GM12878 (cell line): ENCODE measurements around the gene ROBO4. TPM values are rescaled to one million over a fixed set of nuclear protein-coding genes. Genes with fewer than 3 reads are reported as not detected.

ENCODE experiments used
- ATAC-seq: fragments of 200-7000 bp; cut with Tn5 transposase; 3 replicates; pipeline ENCODE4 v1.9.1; 2020; ENCODE audit warnings: mild to moderate bottlenecking, moderate library complexity
- BruUV-seq: library from RNA; stranded (reverse); fragments of 400-500 nt; replicated peaks from 2 replicates; lab custom pipeline; 2021; lab: Mats Ljungman, UMichigan
- CTCF ChIA-PET: fragments of 300-600 bp; sonication (Branson Sonifier 250); formaldehyde crosslinking; extraction: SDS; loops from one replicate; lab custom pipeline; 2021; ENCODE audit warnings: inconsistent platforms; lab: Yijun Ruan, JAX
- POLR2A ChIA-PET: fragments of 350-600 bp; formaldehyde crosslinking; extraction: SDS; loops from one replicate; lab custom pipeline; 2021; ENCODE audit warnings: inconsistent platforms; lab: Charles Lee
- RAD21 ChIA-PET: fragments of 300-600 bp; sonication (Branson Sonifier 250); formaldehyde crosslinking; loops from one replicate; lab custom pipeline; 2023; ENCODE audit warnings: antibody characterized with exemption; ENCODE audit not compliant: unreplicated experiment; lab: Charles Lee
- SMC1A ChIA-PET: fragments of 300-600 bp; sonication (Branson Sonifier 250); formaldehyde crosslinking; loops from one replicate; lab custom pipeline; 2023; ENCODE audit not compliant: unreplicated experiment, uncharacterized antibody; lab: Charles Lee
- DNase-seq: peaks from one replicate; pipeline ENCODE4 v3.0.0-alpha.2; 2011; ENCODE audit warnings: low read depth, low spot score
- FAIRE-seq: peaks from 3 replicates; lab custom pipeline; 2011; peaks lifted over from hg19 to GRCh38; lab: Jason Lieb, UNC
- H2AFZ ChIP-seq: 2 replicates; pipeline ENCODE4 v1.6.0; 2011; ENCODE audit warnings: low read depth, low read length, control low read depth; ENCODE audit not compliant: control insufficient read depth
- H3K27ac ChIP-seq: 2 replicates; pipeline ENCODE4 v1.5.1; 2011; ENCODE audit warnings: control low read depth; ENCODE audit not compliant: control insufficient read depth, insufficient read depth
- H3K27me3 ChIP-seq, 2 experiments: replicated peaks in 1 of 2; 2 replicates each; pipeline versions ENCODE4 v1.6.0 to v1.6.1; 2011; ENCODE audit warnings: low read length in 1 of 2; ENCODE audit not compliant: control insufficient read depth in 2 of 2, insufficient read depth in 2 of 2
- H3K36me3 ChIP-seq, 2 experiments: 2 replicates each; pipeline ENCODE4 v1.5.1; 2011; ENCODE audit warnings: low read length in 1 of 2; ENCODE audit not compliant: control insufficient read depth in 2 of 2, insufficient read depth in 2 of 2
- H3K4me1 ChIP-seq: 2 replicates; pipeline ENCODE4 v1.6.1; 2011; ENCODE audit warnings: mild to moderate bottlenecking, low read length, moderate library complexity, mixed read lengths; ENCODE audit not compliant: control insufficient read depth, insufficient read depth
- H3K4me2 ChIP-seq: 2 replicates; pipeline ENCODE4 v1.6.0; 2011; ENCODE audit warnings: control low read depth; ENCODE audit not compliant: control insufficient read depth, insufficient read depth
- H3K4me3 ChIP-seq: fragments of 200-600 bp; sonication (generic); 2 replicates; pipeline ENCODE4 v1.5.1; 2016
- H3K79me2 ChIP-seq: 2 replicates; pipeline ENCODE4 v1.6.0; 2011; ENCODE audit warnings: low read length; ENCODE audit not compliant: control insufficient read depth, insufficient read depth
- H3K9ac ChIP-seq: 2 replicates; pipeline ENCODE4 v1.8.0; 2011; ENCODE audit warnings: low read length, control low read depth, mixed read lengths; ENCODE audit not compliant: control insufficient read depth, insufficient read depth
- H3K9me3 ChIP-seq: replicated peaks from 3 replicates; pipeline ENCODE4 v1.5.1; 2011; ENCODE audit warnings: mild to moderate bottlenecking, low read length; ENCODE audit not compliant: control insufficient read depth, insufficient read depth
- H4K20me1 ChIP-seq: 2 replicates; pipeline ENCODE4 v1.6.0; 2011; ENCODE audit not compliant: control insufficient read depth, insufficient read depth
- CREM ChIP-seq: IDR thresholded peaks from 2 replicates; pipeline ENCODE4 v1.6.1; 2014; ENCODE audit warnings: antibody characterized with exemption, low read depth
- EGR1 ChIP-seq, 2 experiments: IDR thresholded peaks; 1 replicate in 1 of 2; 2 replicates in 1 of 2; pipeline ENCODE4 v1.6.1; 2011 to 2012; ENCODE audit warnings: low read depth in 2 of 2, low read length in 2 of 2, borderline replicate concordance in 1 of 2, mild to moderate bottlenecking in 1 of 2, moderate library complexity in 1 of 2
- JUNB ChIP-seq: IDR thresholded peaks from 2 replicates; pipeline ENCODE4 v1.6.1; 2016; ENCODE audit warnings: antibody characterized with exemption, mild to moderate bottlenecking
- KLF5 ChIP-seq: fragments of 450-650 bp; IDR thresholded peaks from 2 replicates; pipeline ENCODE4 v1.6.1; 2014; ENCODE audit warnings: mild to moderate bottlenecking; ENCODE audit not compliant: partially characterized antibody
- MXI1 ChIP-seq: fragments of 150-350 bp; IDR thresholded peaks from 2 replicates; pipeline ENCODE4 v1.6.1; 2011; ENCODE audit warnings: low read depth, mild to moderate bottlenecking, inconsistent platforms, low read length, improper control_type of control experiment
- POLR2AphosphoS5 ChIP-seq: IDR thresholded peaks from 2 replicates; pipeline ENCODE4 v1.6.1; 2011; ENCODE audit warnings: mild to moderate bottlenecking, low read length, inconsistent platforms
- RAD51 ChIP-seq: fragments of 450-650 bp; IDR thresholded peaks from 2 replicates; pipeline ENCODE4 v1.6.1; 2016; ENCODE audit warnings: moderate library complexity, mild to moderate bottlenecking, inconsistent platforms
- SMC3 ChIP-seq: IDR thresholded peaks from 2 replicates; pipeline ENCODE4 v1.6.1; 2011; ENCODE audit warnings: low read length, improper control_type of control experiment, borderline replicate concordance
- WGBS: methylation state at CpG from one replicate; pipeline ENCODE4 v1.1.6; 2016; ENCODE audit warnings: low lambda C conversion rate; ENCODE audit not compliant: insufficient replicate concordance, insufficient coverage; ENCODE audit errors: missing lambda C conversion rate; 5-methylcytosine and 5-hydroxymethylcytosine counted together
- in situ Hi-C: fragments of 300-500 bp; cut with MboI; formaldehyde crosslinking; loops from 9 replicates; pipeline ENCODE4 v1.14.3; 2018; ENCODE audit warnings: mixed read lengths
- intact Hi-C: fragments of 100-400 bp; cut with micrococcal nuclease; formaldehyde crosslinking; loops from one replicate; pipeline ENCODE4 v1.14.2; 2022; ENCODE audit not compliant: unreplicated experiment
- polyA plus RNA-seq, 11 experiments: library from polyadenylated mRNA; depleted of rRNA in 4 of 11; unstranded in 6 of 11; stranded (reverse) in 5 of 11; fragments of >200 nt; fragmentation: Nextera tagmentation in 4 of 11; fragmentation: Illumina TruSeq in 1 of 11; extraction: Ambion mirVana in 4 of 11; extraction: Trizol in 1 of 11; gene quantifications; 1 replicate in 1 of 11; 2 replicates in 10 of 11; pipeline versions ENCODE4 v1.2.1 to v1.2.3, GENCODE V29; 2011 to 2016; ENCODE audit warnings: inconsistent platforms in 2 of 11, missing spikeins in 2 of 11, low read depth in 1 of 11
- total RNA-seq, 4 experiments: library from RNA; depleted of rRNA in 3 of 4; stranded (reverse); fragments of >200 nt in 3 of 4; fragmentation: Illumina TruSeq in 1 of 4; extraction: Trizol in 1 of 4; gene quantifications; 2 replicates each; pipeline versions ENCODE4 v1.2.1 to v1.2.3, GENCODE V29; 2013 to 2021
- TF ChIP-seq, protein P1 (sequence below): fragments of 450-650 bp; formaldehyde crosslinking; IDR thresholded peaks from 2 replicates; pipeline ENCODE4 v1.4.0; 2022; ENCODE audit warnings: mild to moderate bottlenecking, moderate library complexity
- TF ChIP-seq, protein P2 (sequence below): fragments of 450-650 bp; IDR thresholded peaks from 2 replicates; pipeline ENCODE4 v1.6.1; 2016; ENCODE audit warnings: mild to moderate bottlenecking
- TF ChIP-seq, protein P3 (sequence below): IDR thresholded peaks from 2 replicates; pipeline ENCODE4 v1.6.1; 2011; ENCODE audit warnings: borderline replicate concordance, low read depth, mild to moderate bottlenecking, moderate library complexity, low read length; ENCODE audit not compliant: insufficient read depth, poor library complexity, severe bottlenecking
- TF ChIP-seq, protein P4 (sequence below): fragments of 450-650 bp; IDR thresholded peaks from 2 replicates; pipeline ENCODE4 v1.6.1; 2017; ENCODE audit warnings: mild to moderate bottlenecking, low read depth, inconsistent platforms; ENCODE audit not compliant: poor library complexity, severe bottlenecking
- TF ChIP-seq, protein P5 (sequence below): fragments of 450-650 bp; IDR thresholded peaks from 2 replicates; pipeline ENCODE4 v1.6.1; 2017; ENCODE audit warnings: mild to moderate bottlenecking

The ROBO4 gene
- total and polyA plus RNA-seq, 10 of the 15 experiments (the other 5 are each of a cell fraction or from before 2014, with no cell fraction given) = not detected

DNA sequence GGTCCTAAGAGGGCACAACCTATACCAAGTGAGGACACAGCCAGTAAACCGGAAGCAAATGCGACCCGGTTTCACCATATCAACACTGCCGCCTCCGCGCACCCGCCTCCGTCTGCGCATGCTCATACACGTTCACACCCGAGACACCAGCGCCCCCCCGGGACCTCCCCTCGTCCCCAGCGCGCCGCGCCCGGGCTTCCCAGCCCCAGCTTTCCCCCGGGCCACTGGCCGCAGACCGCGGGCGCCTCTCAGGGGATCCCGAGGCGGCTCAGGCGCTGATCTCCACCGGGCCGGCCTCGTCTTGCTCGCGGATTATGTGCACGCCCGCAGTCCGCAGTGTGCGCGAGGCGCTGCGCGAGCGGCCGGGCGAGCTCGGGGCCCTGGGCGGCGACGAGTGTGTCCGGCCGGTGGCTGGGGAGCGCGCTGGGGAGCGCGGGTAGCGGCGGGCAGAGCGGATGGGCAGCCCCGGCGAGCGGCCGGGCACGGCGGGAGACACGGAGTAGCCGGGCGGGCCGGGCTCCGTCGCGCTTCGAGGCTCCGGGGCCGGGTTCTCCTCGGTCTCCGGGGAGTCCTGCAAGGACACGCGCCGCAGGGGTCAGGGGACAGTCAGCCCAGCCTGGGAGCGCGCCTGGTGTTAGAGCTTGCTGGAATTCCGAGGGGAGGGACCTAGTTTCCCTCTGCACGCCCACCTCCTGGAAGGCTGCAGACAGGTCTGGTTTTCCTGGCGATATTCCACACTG is 23.4 kb upstream of the ROBO4 start:
- Histone ChIP-seq H3K4me3 (no peak overlapping the region), H3K36me3 (no peaks in the 10 kb centered on the region), H3K27me3 (peaks cover 0 to 2% of the 10 kb centered on the region in 2 experiments; a peak in 1 of 4 replicates), H3K9ac (no peak overlapping the region), H2AFZ (no peak overlapping the region), H3K27ac (no peak overlapping the region), H3K4me1 (no peaks in the 10 kb centered on the region), H3K4me2 (no peak overlapping the region), H3K79me2 (no peaks in the 10 kb centered on the region), H4K20me1 (no peaks in the 10 kb centered on the region), H3K9me3 (no peaks in the 10 kb centered on the region)
- CTCF ChIA-PET = no interaction called here
- SMC1A ChIA-PET = interaction anchor here (0.6 kb wide), 1 partner anchor 153 kb away, joined by 3 read pairs; no protein-coding TSS in a partner anchor
- RAD21 ChIA-PET = no interaction called here
- ATAC-seq (no peak), DNase-seq (no peak), FAIRE-seq (no peak)
- BruUV-seq = no TSS peak
- POLR2A ChIA-PET = no interaction called here
- in situ Hi-C loops = no loop called here
- intact Hi-C loops = no loop called here
- 32% methylated on average over 59 of the region's 82 CpGs for WGBS
- TF ChIP-seq KLF5 (no peak), MXI1 (no peak), JUNB (no peak), POLR2AphosphoS5 (no peak), RAD51 (no peak), SMC3 (no peak), EGR1 (IDR thresholded peaks at IDR 0.05; ENCODE audit: borderline replicate concordance in 1 of 2, low read depth in 2 of 2, low read length in 2 of 2) (no peak), CREM (no peak)
- TF ChIP-seq, protein P1, sequence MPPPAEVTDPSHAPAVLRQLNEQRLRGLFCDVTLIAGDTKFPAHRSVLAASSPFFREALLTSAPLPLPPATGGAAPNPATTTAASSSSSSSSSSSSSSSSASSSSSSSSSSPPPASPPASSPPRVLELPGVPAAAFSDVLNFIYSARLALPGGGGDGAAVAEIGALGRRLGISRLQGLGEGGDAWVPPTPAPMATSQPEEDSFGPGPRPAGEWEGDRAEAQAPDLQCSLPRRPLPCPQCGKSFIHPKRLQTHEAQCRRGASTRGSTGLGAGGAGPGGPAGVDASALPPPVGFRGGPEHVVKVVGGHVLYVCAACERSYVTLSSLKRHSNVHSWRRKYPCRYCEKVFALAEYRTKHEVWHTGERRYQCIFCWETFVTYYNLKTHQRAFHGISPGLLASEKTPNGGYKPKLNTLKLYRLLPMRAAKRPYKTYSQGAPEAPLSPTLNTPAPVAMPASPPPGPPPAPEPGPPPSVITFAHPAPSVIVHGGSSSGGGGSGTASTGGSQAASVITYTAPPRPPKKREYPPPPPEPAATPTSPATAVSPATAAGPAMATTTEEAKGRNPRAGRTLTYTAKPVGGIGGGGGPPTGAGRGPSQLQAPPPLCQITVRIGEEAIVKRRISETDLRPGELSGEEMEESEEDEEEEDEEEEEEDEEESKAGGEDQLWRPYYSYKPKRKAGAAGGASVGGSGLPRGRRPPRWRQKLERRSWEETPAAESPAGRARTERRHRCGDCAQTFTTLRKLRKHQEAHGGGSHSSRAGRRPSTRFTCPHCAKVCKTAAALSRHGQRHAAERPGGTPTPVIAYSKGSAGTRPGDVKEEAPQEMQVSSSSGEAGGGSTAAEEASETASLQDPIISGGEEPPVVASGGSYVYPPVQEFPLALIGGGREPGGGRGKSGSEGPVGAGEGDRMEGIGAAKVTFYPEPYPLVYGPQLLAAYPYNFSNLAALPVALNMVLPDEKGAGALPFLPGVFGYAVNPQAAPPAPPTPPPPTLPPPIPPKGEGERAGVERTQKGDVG = no peak
- TF ChIP-seq, protein P2, sequence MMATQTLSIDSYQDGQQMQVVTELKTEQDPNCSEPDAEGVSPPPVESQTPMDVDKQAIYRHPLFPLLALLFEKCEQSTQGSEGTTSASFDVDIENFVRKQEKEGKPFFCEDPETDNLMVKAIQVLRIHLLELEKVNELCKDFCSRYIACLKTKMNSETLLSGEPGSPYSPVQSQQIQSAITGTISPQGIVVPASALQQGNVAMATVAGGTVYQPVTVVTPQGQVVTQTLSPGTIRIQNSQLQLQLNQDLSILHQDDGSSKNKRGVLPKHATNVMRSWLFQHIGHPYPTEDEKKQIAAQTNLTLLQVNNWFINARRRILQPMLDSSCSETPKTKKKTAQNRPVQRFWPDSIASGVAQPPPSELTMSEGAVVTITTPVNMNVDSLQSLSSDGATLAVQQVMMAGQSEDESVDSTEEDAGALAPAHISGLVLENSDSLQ = no peak
- TF ChIP-seq, protein P3, sequence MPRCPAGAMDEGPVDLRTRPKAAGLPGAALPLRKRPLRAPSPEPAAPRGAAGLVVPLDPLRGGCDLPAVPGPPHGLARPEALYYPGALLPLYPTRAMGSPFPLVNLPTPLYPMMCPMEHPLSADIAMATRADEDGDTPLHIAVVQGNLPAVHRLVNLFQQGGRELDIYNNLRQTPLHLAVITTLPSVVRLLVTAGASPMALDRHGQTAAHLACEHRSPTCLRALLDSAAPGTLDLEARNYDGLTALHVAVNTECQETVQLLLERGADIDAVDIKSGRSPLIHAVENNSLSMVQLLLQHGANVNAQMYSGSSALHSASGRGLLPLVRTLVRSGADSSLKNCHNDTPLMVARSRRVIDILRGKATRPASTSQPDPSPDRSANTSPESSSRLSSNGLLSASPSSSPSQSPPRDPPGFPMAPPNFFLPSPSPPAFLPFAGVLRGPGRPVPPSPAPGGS = no peak
- TF ChIP-seq, protein P4, sequence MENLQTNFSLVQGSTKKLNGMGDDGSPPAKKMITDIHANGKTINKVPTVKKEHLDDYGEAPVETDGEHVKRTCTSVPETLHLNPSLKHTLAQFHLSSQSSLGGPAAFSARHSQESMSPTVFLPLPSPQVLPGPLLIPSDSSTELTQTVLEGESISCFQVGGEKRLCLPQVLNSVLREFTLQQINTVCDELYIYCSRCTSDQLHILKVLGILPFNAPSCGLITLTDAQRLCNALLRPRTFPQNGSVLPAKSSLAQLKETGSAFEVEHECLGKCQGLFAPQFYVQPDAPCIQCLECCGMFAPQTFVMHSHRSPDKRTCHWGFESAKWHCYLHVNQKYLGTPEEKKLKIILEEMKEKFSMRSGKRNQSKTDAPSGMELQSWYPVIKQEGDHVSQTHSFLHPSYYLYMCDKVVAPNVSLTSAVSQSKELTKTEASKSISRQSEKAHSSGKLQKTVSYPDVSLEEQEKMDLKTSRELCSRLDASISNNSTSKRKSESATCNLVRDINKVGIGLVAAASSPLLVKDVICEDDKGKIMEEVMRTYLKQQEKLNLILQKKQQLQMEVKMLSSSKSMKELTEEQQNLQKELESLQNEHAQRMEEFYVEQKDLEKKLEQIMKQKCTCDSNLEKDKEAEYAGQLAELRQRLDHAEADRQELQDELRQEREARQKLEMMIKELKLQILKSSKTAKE = no peak
- TF ChIP-seq, protein P5, sequence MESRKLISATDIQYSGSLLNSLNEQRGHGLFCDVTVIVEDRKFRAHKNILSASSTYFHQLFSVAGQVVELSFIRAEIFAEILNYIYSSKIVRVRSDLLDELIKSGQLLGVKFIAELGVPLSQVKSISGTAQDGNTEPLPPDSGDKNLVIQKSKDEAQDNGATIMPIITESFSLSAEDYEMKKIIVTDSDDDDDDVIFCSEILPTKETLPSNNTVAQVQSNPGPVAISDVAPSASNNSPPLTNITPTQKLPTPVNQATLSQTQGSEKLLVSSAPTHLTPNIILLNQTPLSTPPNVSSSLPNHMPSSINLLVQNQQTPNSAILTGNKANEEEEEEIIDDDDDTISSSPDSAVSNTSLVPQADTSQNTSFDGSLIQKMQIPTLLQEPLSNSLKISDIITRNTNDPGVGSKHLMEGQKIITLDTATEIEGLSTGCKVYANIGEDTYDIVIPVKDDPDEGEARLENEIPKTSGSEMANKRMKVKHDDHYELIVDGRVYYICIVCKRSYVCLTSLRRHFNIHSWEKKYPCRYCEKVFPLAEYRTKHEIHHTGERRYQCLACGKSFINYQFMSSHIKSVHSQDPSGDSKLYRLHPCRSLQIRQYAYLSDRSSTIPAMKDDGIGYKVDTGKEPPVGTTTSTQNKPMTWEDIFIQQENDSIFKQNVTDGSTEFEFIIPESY = no peak
